ENCODE measurements around the gene MAN1A1. TPM values are rescaled to one million over a fixed set of nuclear protein-coding genes. Genes with fewer than 3 reads are reported as not detected.

MAN1A1 gene
- total RNA-seq, 1 donor = 79.6 TPM

DNA sequence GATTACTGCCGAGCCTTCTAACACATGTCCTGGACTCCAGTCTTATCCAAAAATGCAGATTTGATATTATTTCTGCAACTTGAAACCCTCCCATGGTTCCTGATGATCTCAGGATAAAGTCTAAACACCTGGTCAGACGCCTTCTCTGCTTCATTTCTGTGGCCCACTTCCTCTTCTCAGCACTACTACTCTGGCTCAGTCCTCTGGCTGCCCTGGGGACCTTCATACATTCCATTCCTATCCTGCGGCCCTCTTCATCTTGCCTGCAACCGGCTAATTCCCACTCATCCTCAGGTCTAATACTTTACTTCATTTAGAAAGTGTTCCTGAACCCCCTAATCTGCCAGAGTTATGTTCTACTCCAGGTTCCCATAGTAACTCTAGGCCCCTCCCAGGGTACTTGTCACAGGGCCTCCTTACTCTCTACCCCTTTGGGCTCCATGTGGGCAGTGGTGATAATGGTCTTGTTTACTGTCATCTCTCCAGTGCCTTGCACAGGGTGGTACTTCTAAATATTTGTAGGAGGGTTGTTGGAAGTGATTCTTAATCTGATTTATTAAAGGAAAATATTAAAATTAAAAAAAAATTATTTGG is 18.9 kb downstream of the MAN1A1 start:
- H4K20me1 ChIP-seq (ENCODE audit: insufficient read depth, low read length) = peaks cover 5% of the 10 kb centered on the region
- no peak overlapping the region for H3K4me3 ChIP-seq (ENCODE audit: insufficient read depth, low read length)

DNA sequence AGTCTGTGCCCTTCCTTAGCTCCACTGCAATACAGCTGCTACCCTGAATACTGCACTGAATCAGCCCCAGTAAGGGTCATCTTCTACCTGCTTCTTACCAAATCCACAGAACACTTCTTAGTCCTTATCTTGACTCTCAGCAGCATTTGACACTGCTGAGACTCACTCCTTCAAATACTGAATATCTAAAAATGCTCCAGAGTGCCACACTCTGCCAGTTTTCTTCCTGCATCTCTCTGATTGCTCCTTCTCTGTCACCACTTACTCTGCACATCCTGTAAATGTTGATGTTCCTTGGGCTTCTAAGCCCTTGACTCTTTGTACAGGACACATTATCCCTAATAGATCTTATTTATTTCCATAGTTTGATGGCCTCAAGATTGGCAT is 19.8 kb downstream of the MAN1A1 start:
- H4K20me1 ChIP-seq (ENCODE audit: insufficient read depth, low read length) = peaks cover 5% of the 10 kb centered on the region
- H3K27me3 ChIP-seq (ENCODE audit: insufficient read depth, low read length) = no peaks in the 10 kb centered on the region
- no peaks in the 10 kb centered on the region for H3K79me2 ChIP-seq (ENCODE audit: insufficient read depth, low read length)
- H2AFZ ChIP-seq (ENCODE audit: low read length) = no peak overlapping the region
- H3K4me2 ChIP-seq (ENCODE audit: insufficient read depth, low read length) = no peak overlapping the region
- H3K4me1 ChIP-seq (ENCODE audit: insufficient read depth, low read length) = no peaks in the 10 kb centered on the region
- H3K9me3 ChIP-seq (ENCODE audit: low read depth, low read length) = no peaks in the 10 kb centered on the region
- no peak overlapping the region for H3K4me3 ChIP-seq (ENCODE audit: insufficient read depth, low read length)
- no peak overlapping the region for H3K27ac ChIP-seq (ENCODE audit: low read depth, low read length)
- no peak for DNase-seq (ENCODE audit: insufficient read length, low spot score, missing footprints)
- no peaks in the 10 kb centered on the region for H3K36me3 ChIP-seq (ENCODE audit: insufficient read depth, low read length)
- TF ChIP-seq, protein P1, sequence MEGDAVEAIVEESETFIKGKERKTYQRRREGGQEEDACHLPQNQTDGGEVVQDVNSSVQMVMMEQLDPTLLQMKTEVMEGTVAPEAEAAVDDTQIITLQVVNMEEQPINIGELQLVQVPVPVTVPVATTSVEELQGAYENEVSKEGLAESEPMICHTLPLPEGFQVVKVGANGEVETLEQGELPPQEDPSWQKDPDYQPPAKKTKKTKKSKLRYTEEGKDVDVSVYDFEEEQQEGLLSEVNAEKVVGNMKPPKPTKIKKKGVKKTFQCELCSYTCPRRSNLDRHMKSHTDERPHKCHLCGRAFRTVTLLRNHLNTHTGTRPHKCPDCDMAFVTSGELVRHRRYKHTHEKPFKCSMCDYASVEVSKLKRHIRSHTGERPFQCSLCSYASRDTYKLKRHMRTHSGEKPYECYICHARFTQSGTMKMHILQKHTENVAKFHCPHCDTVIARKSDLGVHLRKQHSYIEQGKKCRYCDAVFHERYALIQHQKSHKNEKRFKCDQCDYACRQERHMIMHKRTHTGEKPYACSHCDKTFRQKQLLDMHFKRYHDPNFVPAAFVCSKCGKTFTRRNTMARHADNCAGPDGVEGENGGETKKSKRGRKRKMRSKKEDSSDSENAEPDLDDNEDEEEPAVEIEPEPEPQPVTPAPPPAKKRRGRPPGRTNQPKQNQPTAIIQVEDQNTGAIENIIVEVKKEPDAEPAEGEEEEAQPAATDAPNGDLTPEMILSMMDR (IDR thresholded peaks at IDR 0.05; ENCODE audit: extremely low read depth, low read depth, low read length) = no peak

More for the DNA sequence above, 18.9 kb downstream of the MAN1A1 start:
- Histone ChIP-seq H3K4me2 (ENCODE audit: insufficient read depth, low read length) (no peak overlapping the region), H3K79me2 (ENCODE audit: insufficient read depth, low read length) (no peaks in the 10 kb centered on the region), H3K4me1 (ENCODE audit: insufficient read depth, low read length) (no peaks in the 10 kb centered on the region), H3K9me3 (ENCODE audit: low read depth, low read length) (no peaks in the 10 kb centered on the region), H2AFZ (ENCODE audit: low read length) (no peak overlapping the region), H3K27ac (ENCODE audit: low read depth, low read length) (no peak overlapping the region), H3K36me3 (ENCODE audit: insufficient read depth, low read length) (no peaks in the 10 kb centered on the region), H3K27me3 (ENCODE audit: insufficient read depth, low read length) (no peaks in the 10 kb centered on the region)
- no peak for DNase-seq (ENCODE audit: insufficient read length, low spot score, missing footprints)
- TF ChIP-seq, protein P1 (IDR thresholded peaks at IDR 0.05; ENCODE audit: extremely low read depth, low read depth, low read length) = no peak

DNA sequence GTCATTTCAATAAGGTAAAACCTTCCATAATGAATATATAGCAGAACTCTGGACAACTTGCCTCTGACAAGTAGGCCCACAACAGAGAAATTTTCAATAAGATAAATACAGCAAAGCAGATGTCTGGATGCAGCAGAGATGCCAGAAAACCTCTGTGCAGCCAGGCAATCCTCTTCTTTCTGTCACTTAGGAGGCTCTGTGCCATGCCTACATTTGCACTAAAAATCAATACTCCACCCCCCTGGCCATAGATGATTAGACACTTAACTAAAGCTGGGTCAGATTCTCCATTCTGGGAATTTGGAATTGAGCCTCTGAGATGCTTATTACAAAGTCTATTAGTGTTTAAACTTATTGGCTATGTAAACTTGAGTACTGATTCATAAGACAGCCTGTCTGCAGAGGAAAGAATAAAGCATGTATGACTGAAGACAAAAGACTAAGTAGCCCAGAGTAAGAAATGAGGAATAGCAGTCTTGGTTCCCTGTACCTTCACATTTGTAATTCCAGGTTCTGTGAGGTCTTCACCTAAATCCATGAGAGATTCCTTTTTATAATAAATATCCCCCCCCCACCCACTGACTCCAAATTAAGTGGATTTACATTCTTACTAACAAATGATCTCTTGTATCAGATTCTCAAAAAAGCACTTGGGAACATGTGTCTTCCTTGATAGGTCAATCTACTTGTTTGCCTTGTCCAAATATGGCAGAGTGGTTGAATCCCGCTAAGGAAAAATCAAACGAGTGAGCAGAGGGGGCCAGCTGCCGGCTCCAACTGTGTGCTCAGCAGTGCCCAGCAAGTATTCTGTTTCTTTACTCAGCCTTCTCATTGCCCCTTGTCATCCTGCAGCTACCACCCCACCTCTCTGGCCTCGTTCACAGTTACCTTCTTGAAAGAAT is 20.4 kb downstream of the MAN1A1 start:
- H3K36me3 ChIP-seq (ENCODE audit: insufficient read depth, low read length) = no peaks in the 10 kb centered on the region
- no peak for DNase-seq (ENCODE audit: insufficient read length, low spot score, missing footprints)
- no peak overlapping the region for H3K4me3 ChIP-seq (ENCODE audit: insufficient read depth, low read length)
- H2AFZ ChIP-seq (ENCODE audit: low read length) = no peak overlapping the region
- no peaks in the 10 kb centered on the region for H3K27me3 ChIP-seq (ENCODE audit: insufficient read depth, low read length)
- peaks cover 5% of the 10 kb centered on the region for H4K20me1 ChIP-seq (ENCODE audit: insufficient read depth, low read length)
- H3K9me3 ChIP-seq (ENCODE audit: low read depth, low read length) = no peaks in the 10 kb centered on the region
- TF ChIP-seq, protein P1 (IDR thresholded peaks at IDR 0.05; ENCODE audit: extremely low read depth, low read depth, low read length) = no peak
- H3K27ac ChIP-seq (ENCODE audit: low read depth, low read length) = no peak overlapping the region
- no peaks in the 10 kb centered on the region for H3K79me2 ChIP-seq (ENCODE audit: insufficient read depth, low read length)
- H3K4me1 ChIP-seq (ENCODE audit: insufficient read depth, low read length) = no peaks in the 10 kb centered on the region
- no peak overlapping the region for H3K4me2 ChIP-seq (ENCODE audit: insufficient read depth, low read length)

DNA sequence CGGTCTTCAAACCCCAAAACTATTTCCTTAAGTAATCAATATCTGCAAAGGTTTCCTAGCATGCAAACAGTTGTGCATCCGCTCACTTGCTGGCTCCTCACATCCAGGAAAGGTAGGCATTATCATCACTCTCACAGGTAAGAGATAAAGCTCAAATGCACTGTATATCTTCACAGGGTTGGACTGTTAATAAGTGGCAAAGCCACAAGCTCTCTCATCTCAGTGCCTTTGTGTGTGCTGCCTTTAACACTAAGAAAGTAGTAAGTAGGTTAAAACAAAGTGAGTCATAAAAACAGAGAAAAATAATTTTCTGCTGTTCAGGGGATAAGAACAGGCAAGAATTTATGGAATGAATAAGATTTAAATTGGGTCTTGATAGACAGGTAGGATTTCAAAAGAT is 21.3 kb downstream of the MAN1A1 start:
- Histone ChIP-seq H3K4me1 (ENCODE audit: insufficient read depth, low read length) (no peaks in the 10 kb centered on the region), H3K9me3 (ENCODE audit: low read depth, low read length) (no peaks in the 10 kb centered on the region), H3K4me3 (ENCODE audit: insufficient read depth, low read length) (no peak overlapping the region), H3K27me3 (ENCODE audit: insufficient read depth, low read length) (no peaks in the 10 kb centered on the region), H2AFZ (ENCODE audit: low read length) (no peak overlapping the region), H3K79me2 (ENCODE audit: insufficient read depth, low read length) (no peaks in the 10 kb centered on the region), H3K27ac (ENCODE audit: low read depth, low read length) (no peak overlapping the region), H3K36me3 (ENCODE audit: insufficient read depth, low read length) (no peaks in the 10 kb centered on the region), H4K20me1 (ENCODE audit: insufficient read depth, low read length) (peaks cover 5% of the 10 kb centered on the region), H3K4me2 (ENCODE audit: insufficient read depth, low read length) (no peak overlapping the region)
- DNase-seq (ENCODE audit: insufficient read length, low spot score, missing footprints) = no peak
- TF ChIP-seq, protein P1 (IDR thresholded peaks at IDR 0.05; ENCODE audit: extremely low read depth, low read depth, low read length) = no peak
